Measurements from ENCODE around the gene DNAJB1. TPM values are rescaled to one million over a fixed set of nuclear protein-coding genes. Genes with fewer than 3 reads are reported as not detected.
A peak's percentile ranks its signal among the peaks of the same experiment; 100 is the strongest.

DNAJB1 gene
- total and polyA plus RNA-seq, 10 of the 15 experiments (the other 5 are each of a cell fraction or from before 2014, with no cell fraction given), result 4.8 to 65.8 (median 34.9) TPM

DNA sequence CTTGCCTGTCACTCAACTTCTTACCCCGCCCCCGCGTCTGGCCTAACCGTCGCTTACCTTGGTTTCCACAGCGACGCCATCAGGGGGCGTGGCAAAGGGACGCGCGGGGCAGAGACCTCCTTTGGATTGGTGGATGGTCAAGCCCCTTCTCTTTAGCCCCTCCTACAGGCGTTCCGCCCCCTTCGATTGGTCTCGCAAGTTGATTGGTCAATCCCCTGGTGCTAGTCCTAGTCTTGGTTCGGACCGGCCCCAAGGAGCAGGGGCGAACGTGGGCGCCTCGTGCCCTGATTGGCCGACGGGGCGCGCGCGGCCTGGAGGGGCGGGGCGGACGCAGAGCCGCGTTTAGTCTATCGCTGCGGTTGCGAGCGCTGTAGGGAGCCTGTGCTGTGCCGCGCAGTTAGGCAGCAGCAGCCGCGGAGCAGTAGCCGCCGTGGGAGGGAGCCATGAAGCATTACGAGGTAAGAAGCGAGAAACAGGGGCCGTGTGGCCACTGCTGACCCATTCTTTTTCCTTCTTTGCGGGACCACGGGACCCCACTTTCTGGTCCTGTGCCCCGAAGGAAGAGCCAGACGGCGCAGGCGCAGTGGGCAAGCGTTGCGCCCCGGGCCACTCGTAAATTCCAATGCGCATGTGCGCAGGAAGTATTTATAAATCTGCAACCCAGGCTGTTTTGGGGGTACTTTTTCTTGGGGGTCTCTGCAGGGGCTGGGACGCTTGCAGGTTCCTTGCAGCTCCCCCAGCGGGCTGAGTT lies 11.2 kb upstream of the DNAJB1 start, which contains the start of gene TECR (continued):
- TF ChIP-seq EGR1 (IDR thresholded peaks at IDR 0.05; ENCODE audit: borderline replicate concordance in 1 of 2, low read depth in 2 of 2, low read length in 2 of 2), result peak in 1 of 2 experiments; percentile 94; a peak in 2 of 3 replicates
- TF ChIP-seq KLF5 (IDR thresholded peaks at IDR 0.05; ENCODE audit: partially characterized antibody), result peak; percentile 57
- TF ChIP-seq EP300 (IDR thresholded peaks at IDR 0.05; ENCODE audit: borderline replicate concordance in 1 of 2, control insufficient read depth in 1 of 2, low read depth in 2 of 2, low read length in 2 of 2), result no peak
- no peak for TF ChIP-seq FOXK2 (IDR thresholded peaks at IDR 0.05)
- TF ChIP-seq EZH2 (IDR thresholded peaks at IDR 0.05; ENCODE audit: borderline replicate concordance, control insufficient read depth, low read depth, low read length), result no peak
- TF ChIP-seq WRNIP1 (IDR thresholded peaks at IDR 0.05; ENCODE audit: borderline replicate concordance, low read depth, low read length), result no peak
- TF ChIP-seq GATAD2B (conservative IDR thresholded peaks at IDR 0.05; ENCODE audit: low read depth), result no peak; the same call in none of the 2 replicates
- peak; percentile 86 for TF ChIP-seq RUNX3 (IDR thresholded peaks at IDR 0.05; ENCODE audit: low read length)
- TF ChIP-seq, protein P1, sequence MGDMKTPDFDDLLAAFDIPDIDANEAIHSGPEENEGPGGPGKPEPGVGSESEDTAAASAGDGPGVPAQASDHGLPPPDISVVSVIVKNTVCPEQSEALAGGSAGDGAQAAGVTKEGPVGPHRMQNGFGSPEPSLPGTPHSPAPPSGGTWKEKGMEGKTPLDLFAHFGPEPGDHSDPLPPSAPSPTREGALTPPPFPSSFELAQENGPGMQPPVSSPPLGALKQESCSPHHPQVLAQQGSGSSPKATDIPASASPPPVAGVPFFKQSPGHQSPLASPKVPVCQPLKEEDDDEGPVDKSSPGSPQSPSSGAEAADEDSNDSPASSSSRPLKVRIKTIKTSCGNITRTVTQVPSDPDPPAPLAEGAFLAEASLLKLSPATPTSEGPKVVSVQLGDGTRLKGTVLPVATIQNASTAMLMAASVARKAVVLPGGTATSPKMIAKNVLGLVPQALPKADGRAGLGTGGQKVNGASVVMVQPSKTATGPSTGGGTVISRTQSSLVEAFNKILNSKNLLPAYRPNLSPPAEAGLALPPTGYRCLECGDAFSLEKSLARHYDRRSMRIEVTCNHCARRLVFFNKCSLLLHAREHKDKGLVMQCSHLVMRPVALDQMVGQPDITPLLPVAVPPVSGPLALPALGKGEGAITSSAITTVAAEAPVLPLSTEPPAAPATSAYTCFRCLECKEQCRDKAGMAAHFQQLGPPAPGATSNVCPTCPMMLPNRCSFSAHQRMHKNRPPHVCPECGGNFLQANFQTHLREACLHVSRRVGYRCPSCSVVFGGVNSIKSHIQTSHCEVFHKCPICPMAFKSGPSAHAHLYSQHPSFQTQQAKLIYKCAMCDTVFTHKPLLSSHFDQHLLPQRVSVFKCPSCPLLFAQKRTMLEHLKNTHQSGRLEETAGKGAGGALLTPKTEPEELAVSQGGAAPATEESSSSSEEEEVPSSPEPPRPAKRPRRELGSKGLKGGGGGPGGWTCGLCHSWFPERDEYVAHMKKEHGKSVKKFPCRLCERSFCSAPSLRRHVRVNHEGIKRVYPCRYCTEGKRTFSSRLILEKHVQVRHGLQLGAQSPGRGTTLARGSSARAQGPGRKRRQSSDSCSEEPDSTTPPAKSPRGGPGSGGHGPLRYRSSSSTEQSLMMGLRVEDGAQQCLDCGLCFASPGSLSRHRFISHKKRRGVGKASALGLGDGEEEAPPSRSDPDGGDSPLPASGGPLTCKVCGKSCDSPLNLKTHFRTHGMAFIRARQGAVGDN (IDR thresholded peaks at IDR 0.05), result peak; percentile 69
- TF ChIP-seq SMC3 (IDR thresholded peaks at IDR 0.05; ENCODE audit: borderline replicate concordance, low read length), result no peak
- 0 out of 4 replicates have a peak, but pooled peaks of 1 of the 2 experiments have one; percentile 8 for TF ChIP-seq CEBPB (IDR thresholded peaks at IDR 0.05; ENCODE audit: borderline replicate concordance in 1 of 2, low read depth in 2 of 2, low read length in 2 of 2)
- TF ChIP-seq SMAD1 (IDR thresholded peaks at IDR 0.05; ENCODE audit: low read depth, partially characterized antibody), result peak; percentile 53
- TF ChIP-seq RBBP5 (conservative IDR thresholded peaks at IDR 0.05), result no peak
- no peak for TF ChIP-seq SUZ12 (IDR thresholded peaks at IDR 0.05; ENCODE audit: unreplicated experiment)
- peak; percentile 54 for TF ChIP-seq YY1 (IDR thresholded peaks at IDR 0.05; ENCODE audit: low read depth, low read length)
- TF ChIP-seq ZNF24 (IDR thresholded peaks at IDR 0.05), result no peak
- no peak; the same call in 1 of the 2 replicates for TF ChIP-seq PAX5 (IDR thresholded peaks at IDR 0.05; ENCODE audit: borderline replicate concordance, low read depth, low read length)
- TF ChIP-seq STAT3 (IDR thresholded peaks at IDR 0.05; ENCODE audit: low read depth, low read length), result no peak
- peak; percentile 85; the same call in 1 of the 2 replicates for TF ChIP-seq BMI1 (IDR thresholded peaks at IDR 0.05; ENCODE audit: borderline replicate concordance)
- no peak for TF ChIP-seq YBX1 (IDR thresholded peaks at IDR 0.05)
- TF ChIP-seq DPF2 (IDR thresholded peaks at IDR 0.05), result peak; percentile 98; the same call in 1 of the 2 replicates
- TF ChIP-seq, protein P2, sequence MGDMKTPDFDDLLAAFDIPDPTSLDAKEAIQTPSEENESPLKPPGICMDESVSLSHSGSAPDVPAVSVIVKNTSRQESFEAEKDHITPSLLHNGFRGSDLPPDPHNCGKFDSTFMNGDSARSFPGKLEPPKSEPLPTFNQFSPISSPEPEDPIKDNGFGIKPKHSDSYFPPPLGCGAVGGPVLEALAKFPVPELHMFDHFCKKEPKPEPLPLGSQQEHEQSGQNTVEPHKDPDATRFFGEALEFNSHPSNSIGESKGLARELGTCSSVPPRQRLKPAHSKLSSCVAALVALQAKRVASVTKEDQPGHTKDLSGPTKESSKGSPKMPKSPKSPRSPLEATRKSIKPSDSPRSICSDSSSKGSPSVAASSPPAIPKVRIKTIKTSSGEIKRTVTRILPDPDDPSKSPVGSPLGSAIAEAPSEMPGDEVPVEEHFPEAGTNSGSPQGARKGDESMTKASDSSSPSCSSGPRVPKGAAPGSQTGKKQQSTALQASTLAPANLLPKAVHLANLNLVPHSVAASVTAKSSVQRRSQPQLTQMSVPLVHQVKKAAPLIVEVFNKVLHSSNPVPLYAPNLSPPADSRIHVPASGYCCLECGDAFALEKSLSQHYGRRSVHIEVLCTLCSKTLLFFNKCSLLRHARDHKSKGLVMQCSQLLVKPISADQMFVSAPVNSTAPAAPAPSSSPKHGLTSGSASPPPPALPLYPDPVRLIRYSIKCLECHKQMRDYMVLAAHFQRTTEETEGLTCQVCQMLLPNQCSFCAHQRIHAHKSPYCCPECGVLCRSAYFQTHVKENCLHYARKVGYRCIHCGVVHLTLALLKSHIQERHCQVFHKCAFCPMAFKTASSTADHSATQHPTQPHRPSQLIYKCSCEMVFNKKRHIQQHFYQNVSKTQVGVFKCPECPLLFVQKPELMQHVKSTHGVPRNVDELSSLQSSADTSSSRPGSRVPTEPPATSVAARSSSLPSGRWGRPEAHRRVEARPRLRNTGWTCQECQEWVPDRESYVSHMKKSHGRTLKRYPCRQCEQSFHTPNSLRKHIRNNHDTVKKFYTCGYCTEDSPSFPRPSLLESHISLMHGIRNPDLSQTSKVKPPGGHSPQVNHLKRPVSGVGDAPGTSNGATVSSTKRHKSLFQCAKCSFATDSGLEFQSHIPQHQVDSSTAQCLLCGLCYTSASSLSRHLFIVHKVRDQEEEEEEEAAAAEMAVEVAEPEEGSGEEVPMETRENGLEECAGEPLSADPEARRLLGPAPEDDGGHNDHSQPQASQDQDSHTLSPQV (IDR thresholded peaks at IDR 0.05), result no peak
- TF ChIP-seq TARDBP (IDR thresholded peaks at IDR 0.05; ENCODE audit: borderline replicate concordance), result no peak
